Fibroblast of mammary gland (primary cell): Measurements from ENCODE around the gene PRXL2B.
A peak's percentile ranks its signal among the peaks of the same experiment; 100 is the strongest.
"Not testable (repeated sequence)": the region's sequence is repeated elsewhere in the genome, so short reads cannot be mapped to it uniquely, and the experiment has no call there.

Source experiments
- DNase-seq: peaks from one replicate; pipeline ENCODE4 v3.0.0-alpha.2; 2010; ENCODE audit warnings: low read depth
- H3K4me3 ChIP-seq: 2 replicates; pipeline ENCODE4 v1.5.1; 2011; ENCODE audit warnings: low read depth, mild to moderate bottlenecking, low read length, moderate library complexity; ENCODE audit not compliant: control insufficient read depth
- TF ChIP-seq, protein P1 (sequence below): conservative IDR thresholded peaks from 2 replicates; pipeline ENCODE4 v1.5.1; 2011; ENCODE audit warnings: low read depth, low read length, inconsistent platforms; ENCODE audit not compliant: control insufficient read depth, insufficient read depth

The PRXL2B gene

DNA sequence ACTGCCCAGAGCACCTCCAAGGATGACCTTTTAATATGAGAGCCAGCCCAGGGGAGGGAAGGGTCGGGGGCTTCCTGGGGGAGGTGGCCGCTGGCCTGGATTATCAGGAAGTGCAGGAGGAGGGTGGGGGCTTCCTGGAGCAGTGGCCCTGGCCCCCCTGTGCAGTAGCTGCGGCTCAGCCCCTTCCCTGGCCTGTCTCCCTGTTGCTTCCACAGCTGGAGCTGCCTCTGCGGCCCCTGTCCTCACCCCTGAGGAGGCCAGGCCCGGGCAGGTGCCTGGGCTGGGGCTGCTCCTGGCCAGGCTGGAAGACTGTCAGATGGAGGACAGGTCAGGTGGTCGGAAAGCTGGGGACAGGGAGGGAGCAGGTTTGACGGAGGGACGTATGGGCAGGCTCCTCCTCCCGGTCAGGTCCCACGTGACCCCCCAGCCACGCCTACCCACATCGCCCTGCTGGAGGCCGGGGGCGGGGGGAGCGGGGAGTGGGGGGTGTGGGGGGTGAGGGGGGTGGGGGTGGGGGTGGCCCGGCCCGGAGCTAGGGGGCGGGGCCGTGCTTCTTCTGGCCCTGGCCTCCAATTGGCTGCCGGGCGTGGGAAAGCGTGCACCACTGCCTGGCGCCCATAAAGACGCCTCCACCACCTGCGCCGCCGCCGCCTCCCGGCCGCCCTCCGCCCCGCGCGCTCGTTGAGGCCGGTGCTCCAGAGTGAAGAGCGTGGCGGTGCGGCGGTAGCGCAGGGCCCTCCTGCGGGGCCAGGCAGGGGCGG, 40.6 kb upstream of the PRXL2B start:
- peak; percentile 58 for DNase-seq
- TF ChIP-seq, protein P1, sequence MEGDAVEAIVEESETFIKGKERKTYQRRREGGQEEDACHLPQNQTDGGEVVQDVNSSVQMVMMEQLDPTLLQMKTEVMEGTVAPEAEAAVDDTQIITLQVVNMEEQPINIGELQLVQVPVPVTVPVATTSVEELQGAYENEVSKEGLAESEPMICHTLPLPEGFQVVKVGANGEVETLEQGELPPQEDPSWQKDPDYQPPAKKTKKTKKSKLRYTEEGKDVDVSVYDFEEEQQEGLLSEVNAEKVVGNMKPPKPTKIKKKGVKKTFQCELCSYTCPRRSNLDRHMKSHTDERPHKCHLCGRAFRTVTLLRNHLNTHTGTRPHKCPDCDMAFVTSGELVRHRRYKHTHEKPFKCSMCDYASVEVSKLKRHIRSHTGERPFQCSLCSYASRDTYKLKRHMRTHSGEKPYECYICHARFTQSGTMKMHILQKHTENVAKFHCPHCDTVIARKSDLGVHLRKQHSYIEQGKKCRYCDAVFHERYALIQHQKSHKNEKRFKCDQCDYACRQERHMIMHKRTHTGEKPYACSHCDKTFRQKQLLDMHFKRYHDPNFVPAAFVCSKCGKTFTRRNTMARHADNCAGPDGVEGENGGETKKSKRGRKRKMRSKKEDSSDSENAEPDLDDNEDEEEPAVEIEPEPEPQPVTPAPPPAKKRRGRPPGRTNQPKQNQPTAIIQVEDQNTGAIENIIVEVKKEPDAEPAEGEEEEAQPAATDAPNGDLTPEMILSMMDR = no peak

DNA sequence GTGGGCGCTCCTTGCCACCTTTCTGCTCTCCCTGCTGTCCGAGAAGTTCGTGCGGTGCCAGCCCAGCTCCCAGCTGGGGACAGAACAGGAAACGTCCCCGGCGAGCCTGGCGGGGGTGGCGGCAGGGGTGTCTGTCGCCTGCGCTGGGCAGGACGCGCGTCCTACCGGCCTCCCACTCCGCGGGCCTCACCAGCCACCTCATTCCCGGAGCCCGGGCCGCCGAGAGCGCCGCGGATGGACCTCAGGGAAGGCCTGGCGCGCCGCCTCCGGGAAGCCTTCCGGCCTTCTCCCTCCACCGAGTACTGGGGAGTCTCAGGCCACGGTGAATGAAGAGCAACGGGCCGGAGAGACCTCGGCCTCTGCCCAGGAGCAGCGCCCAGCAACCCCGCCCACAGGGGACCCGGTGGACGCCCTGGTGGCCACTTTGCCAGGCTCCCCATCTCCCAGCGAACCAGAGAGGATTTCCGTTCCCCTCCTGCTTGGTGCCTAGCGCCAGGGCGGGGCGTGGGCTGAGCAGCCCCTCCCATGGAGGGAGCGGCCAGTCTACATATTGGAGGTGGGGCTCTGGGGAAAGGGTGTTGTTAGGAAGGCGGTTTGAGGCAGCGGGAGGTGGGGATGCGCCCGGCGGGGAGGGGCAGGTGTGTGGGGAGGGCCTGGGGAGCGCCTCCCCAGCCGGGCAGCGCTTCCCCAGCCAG, 39.9 kb upstream of the PRXL2B start:
- peak; percentile 55 for DNase-seq
- TF ChIP-seq, protein P1 = no peak
- peak overlapping the region; percentile 41 for H3K4me3 ChIP-seq

More for the DNA sequence above, 40.6 kb upstream of the PRXL2B start:
- H3K4me3 ChIP-seq = peak overlapping the region; percentile 41

DNA sequence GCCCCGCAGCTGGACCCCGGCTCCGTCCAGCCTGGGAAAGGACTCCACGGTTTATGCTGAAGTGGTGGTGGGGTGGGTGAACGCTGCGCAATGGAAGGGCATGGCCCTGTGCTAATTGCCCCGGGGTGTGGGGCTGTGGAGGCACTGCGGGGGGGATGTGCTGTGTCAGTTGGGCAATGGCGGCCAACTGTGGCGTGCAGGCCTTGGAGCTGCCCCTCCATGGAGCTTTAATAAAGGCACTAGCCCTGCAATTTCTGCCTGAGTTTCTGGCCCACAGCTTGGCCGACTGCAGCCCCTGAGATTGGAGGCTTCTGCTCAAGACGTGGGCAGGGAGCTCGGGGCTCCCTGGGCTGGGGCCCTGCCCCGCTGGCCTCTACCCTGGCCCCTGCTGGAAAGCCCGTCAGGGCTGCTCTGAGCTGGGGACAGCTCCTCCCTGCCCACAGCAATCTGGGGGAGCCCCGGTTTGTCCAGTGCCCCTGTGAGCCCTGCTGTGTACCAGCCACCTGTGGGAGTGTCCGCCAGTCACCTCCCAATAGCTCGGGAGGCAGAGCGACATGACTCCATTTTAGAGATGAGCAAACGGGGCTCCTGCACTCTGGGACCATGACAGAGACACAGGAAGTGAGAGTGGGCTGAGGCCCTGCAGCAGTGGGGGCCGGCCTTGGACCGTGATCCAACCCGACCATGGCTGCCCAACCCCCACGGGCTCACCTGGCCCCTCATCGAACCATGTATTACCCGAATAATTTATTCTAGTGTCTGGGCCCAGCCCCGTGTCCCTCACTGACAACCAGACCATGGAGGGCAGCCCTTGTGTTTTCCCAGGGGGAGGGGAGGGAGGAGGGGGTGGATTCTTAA, 39.1 kb upstream of the PRXL2B start:
- DNase-seq = no peak
- H3K4me3 ChIP-seq = no peak overlapping the region
- TF ChIP-seq, protein P1 = no peak

DNA sequence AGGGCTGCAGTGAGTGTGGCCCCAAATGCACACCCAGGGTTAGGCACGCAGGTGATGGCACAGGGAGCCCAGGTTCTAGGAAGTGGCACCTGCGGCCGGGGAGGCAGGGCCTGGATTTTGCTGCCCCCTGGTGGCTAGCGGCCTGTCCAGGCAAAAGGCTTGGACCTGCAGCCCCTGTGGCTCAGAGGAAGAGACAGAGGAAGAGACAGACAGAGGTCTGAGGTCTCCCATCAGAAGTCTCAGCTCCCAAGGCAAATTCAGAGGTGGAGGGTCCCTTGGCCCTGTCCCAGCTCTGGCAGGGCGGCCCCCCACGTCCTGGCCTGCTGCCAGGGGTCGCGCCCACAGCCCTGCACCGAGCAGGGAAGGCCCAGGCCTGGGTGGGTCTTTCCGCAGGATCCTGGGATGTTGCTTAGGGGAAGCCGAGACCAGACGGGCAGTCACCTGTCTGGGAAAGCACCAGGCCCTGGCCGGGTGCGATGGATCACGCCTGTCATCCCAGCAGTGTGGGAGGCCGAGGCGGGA, 38.4 kb upstream of the PRXL2B start:
- no peak overlapping the region for H3K4me3 ChIP-seq
- peak; percentile 57 for DNase-seq
- TF ChIP-seq, protein P1 = peak; percentile 84

DNA sequence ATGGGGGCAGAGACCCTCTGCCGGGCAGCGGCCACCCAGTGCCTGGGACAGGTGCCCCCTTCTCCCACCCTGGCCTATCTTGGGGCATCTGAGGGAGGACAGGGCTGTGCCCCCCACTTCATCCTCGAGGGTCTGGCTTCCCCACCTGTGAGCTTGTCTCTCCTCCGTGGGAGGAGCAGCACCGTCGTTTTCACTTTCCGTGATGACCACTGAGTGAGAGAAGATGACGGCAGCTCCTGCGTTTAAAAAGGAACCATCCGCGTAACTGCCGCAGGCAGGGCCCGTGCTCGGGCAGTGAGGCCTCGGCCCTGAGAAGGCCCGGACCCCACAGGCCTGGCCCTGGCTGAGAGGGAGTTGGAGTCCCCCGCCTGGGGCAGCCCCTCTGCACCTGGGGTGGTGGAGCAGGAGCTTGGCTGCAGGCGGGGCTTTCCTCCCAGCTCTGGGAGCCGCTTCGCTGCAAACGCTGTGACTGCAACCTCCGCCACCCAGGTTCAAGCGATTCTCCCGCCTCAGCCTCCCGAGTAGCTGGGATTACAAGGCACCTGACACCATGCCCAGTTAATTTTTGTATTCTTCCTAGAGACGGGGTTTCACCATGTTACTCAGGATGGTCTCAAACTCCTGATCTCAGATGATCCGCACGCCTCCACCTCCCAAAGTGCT, 37.1 kb upstream of the PRXL2B start:
- not testable (repeated sequence) for H3K4me3 ChIP-seq, DNase-seq

DNA sequence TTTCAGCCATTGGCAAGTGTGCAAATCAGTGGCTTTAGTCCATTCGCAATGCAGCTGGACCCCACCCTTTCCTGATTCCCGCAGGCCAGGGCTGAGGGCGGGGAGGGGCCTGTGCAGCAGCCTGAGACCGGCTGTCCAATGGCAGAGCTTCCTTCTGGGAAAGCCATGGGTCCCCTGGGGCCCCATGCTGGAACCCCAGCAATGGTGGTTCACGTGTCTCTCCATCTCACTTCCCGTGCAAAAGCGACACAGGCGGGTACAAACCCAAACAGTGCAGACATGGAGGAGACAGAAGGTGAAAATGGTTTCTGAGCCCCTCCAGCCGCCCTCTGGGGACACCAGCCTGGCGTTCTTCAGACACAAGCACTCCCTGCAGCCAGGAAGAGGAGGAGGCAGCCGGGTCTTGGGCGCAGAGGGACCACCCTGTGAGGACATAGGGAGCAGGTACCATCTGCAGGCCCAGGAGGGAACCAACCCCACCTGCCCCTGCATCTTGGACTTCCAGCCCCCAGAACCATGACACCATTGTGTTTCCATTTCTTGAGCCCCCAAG, 36.2 kb upstream of the PRXL2B start:
- H3K4me3 ChIP-seq, DNase-seq: not testable (repeated sequence)

DNA sequence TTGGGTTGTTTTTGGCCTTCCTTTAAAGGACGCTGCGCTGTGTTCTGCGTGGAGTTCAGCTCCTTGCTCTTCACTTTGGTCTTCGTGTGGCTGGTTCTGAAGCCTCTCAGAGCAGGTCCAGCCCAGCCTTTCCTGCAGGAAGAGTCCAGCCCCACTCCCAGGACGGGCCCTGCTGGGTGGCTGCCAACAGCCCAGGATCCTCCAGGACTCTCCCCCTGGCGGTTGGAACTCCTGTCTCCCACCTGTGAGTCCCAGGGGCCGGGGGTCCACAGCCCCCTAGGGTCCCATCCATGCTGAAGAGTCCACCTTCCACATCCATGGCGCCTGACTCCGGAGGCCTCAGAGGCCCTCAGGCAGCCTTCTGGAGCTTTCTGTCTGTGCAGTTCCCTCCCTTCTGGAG, 35.0 kb upstream of the PRXL2B start:
- H3K4me3 ChIP-seq, DNase-seq: not testable (repeated sequence)

DNA sequence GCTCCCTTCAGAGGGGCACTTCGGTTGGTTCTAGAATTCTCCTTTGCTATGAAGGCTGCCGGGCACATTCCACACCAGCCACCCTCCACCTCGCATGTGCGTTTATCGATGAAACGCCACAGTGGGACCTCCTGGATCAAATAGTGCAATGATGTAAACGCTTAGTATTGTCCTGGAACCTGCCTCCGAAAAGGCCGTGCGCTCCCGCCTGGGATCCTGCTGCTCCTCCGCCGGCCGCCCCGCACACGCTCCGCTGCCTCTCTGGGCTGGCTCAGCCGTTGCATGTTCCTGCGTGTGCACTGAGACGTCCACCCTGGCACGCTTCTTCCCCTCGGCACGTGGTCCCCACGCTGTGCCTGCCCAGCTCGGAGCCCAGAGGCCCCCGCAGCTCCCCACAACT, 34.4 kb upstream of the PRXL2B start:
- no peak for DNase-seq
- TF ChIP-seq, protein P1 = no peak
- no peak overlapping the region for H3K4me3 ChIP-seq

DNA sequence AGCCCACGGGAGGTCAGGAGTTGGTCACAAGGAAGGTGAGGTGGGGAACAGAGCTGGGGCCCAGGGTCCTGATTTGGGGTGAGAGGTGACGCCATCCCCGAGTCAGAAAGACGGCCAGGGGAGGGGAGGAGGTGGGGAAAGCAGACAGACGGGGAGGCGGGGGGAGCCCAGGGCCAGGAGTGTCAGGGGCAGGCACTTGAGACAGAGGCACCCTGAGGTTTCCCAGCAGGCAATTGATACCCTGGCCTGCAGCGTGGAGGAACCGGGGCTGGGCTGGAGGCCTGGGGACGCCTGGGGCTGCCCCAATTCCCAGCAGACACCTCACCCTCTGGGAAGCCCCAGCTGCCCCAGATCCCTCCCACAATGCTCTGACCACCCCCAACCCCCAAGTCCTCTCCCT, 33.5 kb upstream of the PRXL2B start:
- not testable (repeated sequence) for DNase-seq, H3K4me3 ChIP-seq
